ENCODE data around the gene ZNF23. TPM values are rescaled to one million over a fixed set of nuclear protein-coding genes. Genes with fewer than 3 reads are reported as not detected.

The ZNF23 gene
- total RNA-seq, 1 experiment from 2014 or later, result 9.6 TPM

DNA sequence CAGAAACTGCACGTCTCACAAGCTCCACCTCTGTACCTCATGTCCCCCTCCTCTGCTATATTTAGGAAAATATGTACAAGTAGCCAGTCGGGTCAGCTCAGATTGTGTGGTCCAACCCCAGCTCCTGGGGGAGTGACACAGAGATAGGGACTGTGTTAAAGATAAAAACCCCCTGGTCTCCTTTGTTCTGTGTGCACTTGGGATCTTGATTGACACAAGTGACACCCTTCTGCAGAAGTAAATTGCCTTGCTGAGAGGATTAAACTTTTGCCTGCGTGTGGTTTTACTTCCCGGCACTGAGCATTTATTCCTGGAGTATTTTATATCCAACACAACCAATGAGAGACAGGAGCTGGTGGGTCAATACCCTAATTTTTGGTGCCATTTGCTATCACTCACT, 57.7 kb downstream of the ZNF23 start:
- TF ChIP-seq CTCF (conservative IDR thresholded peaks at IDR 0.05), result no peak

More for the DNA sequence above, 57.7 kb downstream of the ZNF23 start:
- peaks cover 14% of the 10 kb centered on the region for H3K27me3 Mint-ChIP-seq (ENCODE audit: low read depth)
- H3K4me1 Mint-ChIP-seq, result peaks cover 20 to 21% of the 10 kb centered on the region in 2 experiments
- Histone ChIP-seq H4K91ac (ENCODE audit: insufficient read length, low read depth, low read length) (no peak overlapping the region), H2BK15ac (ENCODE audit: low read depth, low read length) (no peak overlapping the region), H3K4me1 (ENCODE audit: insufficient read depth, low read length) (no peaks in the 10 kb centered on the region), H4K5ac (ENCODE audit: insufficient read length, low read depth, low read length) (no peak overlapping the region), H2BK5ac (ENCODE audit: insufficient read length, low read length) (no peak overlapping the region), H3K9ac (ENCODE audit: extremely low read depth, insufficient read length, low read length) (no peak overlapping the region), H3K4me2 (ENCODE audit: insufficient read depth, insufficient read length, low read length) (no peak overlapping the region), H3K56ac (ENCODE audit: insufficient read length, low read depth, low read length) (no peak overlapping the region), H3K9me3 (ENCODE audit: control insufficient read depth, low read depth, low read length) (no peaks in the 10 kb centered on the region), H3K14ac (ENCODE audit: insufficient read depth, low read length) (no peak overlapping the region), H4K20me1 (ENCODE audit: control insufficient read depth, insufficient read depth, insufficient read length) (no peaks in the 10 kb centered on the region), H4K8ac (replicated peaks; ENCODE audit: insufficient read length, low read depth, low read length) (no peak overlapping the region), H2BK12ac (ENCODE audit: insufficient read length, low read depth, low read length) (no peak overlapping the region), H3K4ac (ENCODE audit: low read depth, low read length) (no peak overlapping the region), H3T11ph (ENCODE audit: low read length) (no peak overlapping the region), H3K79me2 (ENCODE audit: insufficient read depth, low read length) (no peaks in the 10 kb centered on the region), H2AFZ (ENCODE audit: low read length) (no peak overlapping the region), H3K18ac (ENCODE audit: insufficient read length, low read depth, low read length) (no peak overlapping the region), H2BK120ac (ENCODE audit: low read depth, low read length, poor library complexity, severe bottlenecking) (no peak overlapping the region), H3K23me2 (ENCODE audit: insufficient read length, low read depth, low read length, poor library complexity, severe bottlenecking) (no peaks in the 10 kb centered on the region), H3K23ac (ENCODE audit: insufficient read length, low read depth, low read length) (no peak overlapping the region), H3K79me1 (ENCODE audit: insufficient read depth, low read depth, low read length, poor library complexity, severe bottlenecking) (no peaks in the 10 kb centered on the region), H3K27ac (ENCODE audit: insufficient read length, low read depth, low read length) (no peak overlapping the region), H2BK20ac (ENCODE audit: low read depth, low read length, poor library complexity, severe bottlenecking) (no peak overlapping the region), H2AK5ac (ENCODE audit: insufficient read length, low read length) (no peak overlapping the region), H3K27me3 (ENCODE audit: insufficient read depth, low read length) (no peaks in the 10 kb centered on the region)
- H3K4me3 Mint-ChIP-seq, result no peak overlapping the region
- no peak overlapping the region for H3K27ac Mint-ChIP-seq
- peaks cover 12 to 15% of the 10 kb centered on the region in 2 experiments; a peak in 4 of 5 replicates for H3K9me3 Mint-ChIP-seq
- H3K36me3 Mint-ChIP-seq (ENCODE audit: insufficient read depth in 1 of 3, low read depth in 3 of 3), result peaks cover 0 to 5% (median 3%) of the 10 kb centered on the region in 3 experiments; a peak in 3 of 7 replicates
- no CpG with 5 or more reads among the region's 4 CpGs for WGBS (ENCODE audit: extremely low coverage, insufficient read length, low lambda C conversion rate)
- DNase-seq, result no peak
